SU-DHL-6 (cell line): Measurements from ENCODE around the gene TGFBR3L.
A peak's percentile ranks its signal among the peaks of the same experiment; 100 is the strongest.
"Not testable (repeated sequence)": the region's sequence is repeated elsewhere in the genome, so short reads cannot be mapped to it uniquely, and the experiment has no call there.

Experiments used
- H2AFZ ChIP-seq: fragments of 200-600 bp; sonication (generic); 2 replicates; pipeline ENCODE4 v1.6.1; 2014; ENCODE audit warnings: low read depth, mild to moderate bottlenecking, moderate library complexity, mixed read lengths, antibody characterized with exemption, low read length; ENCODE audit not compliant: severe bottlenecking
- H3F3A ChIP-seq: fragments of 200-600 bp; shearing (Covaris generic); 2 replicates; pipeline ENCODE4 v1.6.0; 2016; ENCODE audit warnings: antibody characterized with exemption, mild to moderate bottlenecking; ENCODE audit not compliant: insufficient read depth
- H3K27ac ChIP-seq: fragments of 200-600 bp; sonication (generic); 2 replicates; pipeline ENCODE4 v1.5.1; 2016; ENCODE audit warnings: low read depth, mild to moderate bottlenecking, low read length, moderate library complexity, mixed read lengths
- H3K27me3 ChIP-seq: fragments of 200-600 bp; sonication (generic), shearing (Covaris generic); 2 replicates; pipeline ENCODE4 v1.6.0; 2014; ENCODE audit warnings: mild to moderate bottlenecking, low read length
- H3K36me3 ChIP-seq: fragments of 200-600 bp; sonication (generic); 2 replicates; pipeline ENCODE4 v1.6.1; 2014; ENCODE audit warnings: mild to moderate bottlenecking, low read length, mixed read lengths
- H3K4me2 ChIP-seq: fragments of 300-600, 200-600 bp; shearing (Covaris generic), sonication (generic); 2 replicates; pipeline ENCODE4 v1.6.0; 2014; ENCODE audit warnings: low read length, low read depth, mild to moderate bottlenecking; ENCODE audit not compliant: poor library complexity, severe bottlenecking
- H3K4me3 ChIP-seq: fragments of 200-600 bp; sonication (generic); 2 replicates; pipeline ENCODE4 v1.5.1; 2014; ENCODE audit warnings: antibody characterized with exemption, low read length, mild to moderate bottlenecking, mixed read lengths; ENCODE audit not compliant: insufficient read depth, poor library complexity, severe bottlenecking
- H3K79me2 ChIP-seq: fragments of 200-600 bp; sonication (generic); 2 replicates; pipeline ENCODE4 v1.6.1; 2014; ENCODE audit warnings: mild to moderate bottlenecking, low read length, moderate library complexity; ENCODE audit not compliant: insufficient read depth
- H3K9ac ChIP-seq: fragments of 200-600 bp; sonication (generic); 2 replicates; pipeline ENCODE4 v1.7.0; 2014; ENCODE audit warnings: mild to moderate bottlenecking, low read length
- H3K9me2 ChIP-seq: fragments of 200-600 bp; sonication (generic); replicated peaks from 2 replicates; pipeline ENCODE4 v1.6.1; 2014; ENCODE audit warnings: low read length; ENCODE audit not compliant: insufficient read depth
- H3K9me3 ChIP-seq: fragments of 200-600 bp; sonication (generic); 2 replicates; pipeline ENCODE4 v1.6.1; 2014; ENCODE audit warnings: low read length, mixed read lengths; ENCODE audit not compliant: insufficient read depth
- H4K20me1 ChIP-seq: fragments of 200-600 bp; sonication (generic); 2 replicates; pipeline ENCODE4 v1.6.1; 2014; ENCODE audit warnings: low read depth, mild to moderate bottlenecking, antibody characterized with exemption, low read length, moderate library complexity, mixed read lengths
- CTCF ChIP-seq: fragments of 200-600 bp; sonication (generic); IDR thresholded peaks from one replicate; pipeline ENCODE4 v1.5.1; 2017; ENCODE audit warnings: antibody characterized with exemption, mild to moderate bottlenecking, low read length, moderate library complexity; ENCODE audit not compliant: insufficient read depth, poor library complexity, severe bottlenecking
- EZH2phosphoT487 ChIP-seq: fragments of 200-600 bp; sonication (generic), shearing (Covaris generic); conservative IDR thresholded peaks from 2 replicates; pipeline ENCODE4 v1.6.1; 2018; ENCODE audit warnings: mild to moderate bottlenecking, antibody characterized with exemption, low read length, moderate library complexity, mixed read lengths

TGFBR3L gene

GRCh38 chr19:7928334-7928706 lies 13.7 kb downstream of the TGFBR3L start:
- H3K36me3 ChIP-seq, result no peaks in the 10 kb centered on the region
- H3K4me2 ChIP-seq, result no peak overlapping the region
- H3K27ac ChIP-seq, result no peak overlapping the region
- TF ChIP-seq CTCF, result no peak
- no peak for TF ChIP-seq EZH2phosphoT487
- H3K27me3 ChIP-seq, result no peaks in the 10 kb centered on the region
- H2AFZ ChIP-seq, result no peak overlapping the region
- no peak overlapping the region for H3K9ac ChIP-seq
- H3K9me3 ChIP-seq, result no peaks in the 10 kb centered on the region
- H3K4me3 ChIP-seq, result no peak overlapping the region
- no peaks in the 10 kb centered on the region for H3K9me2 ChIP-seq
- H4K20me1 ChIP-seq, result no peaks in the 10 kb centered on the region
- H3K79me2 ChIP-seq, result no peaks in the 10 kb centered on the region
- peaks cover 5% of the 10 kb centered on the region; the same call in 1 of the 2 replicates for H3F3A ChIP-seq

GRCh38 chr19:7928741-7929701 lies 14.4 kb downstream of the TGFBR3L start:
- H3F3A ChIP-seq, result peaks cover 5% of the 10 kb centered on the region; the same call in 1 of the 2 replicates
- no peaks in the 10 kb centered on the region for H3K27me3 ChIP-seq
- no peak overlapping the region for H3K4me2 ChIP-seq
- no peak overlapping the region for H2AFZ ChIP-seq
- no peaks in the 10 kb centered on the region for H3K36me3 ChIP-seq
- no peaks in the 10 kb centered on the region for H3K9me2 ChIP-seq
- no peak overlapping the region for H3K27ac ChIP-seq
- H3K79me2 ChIP-seq, result no peaks in the 10 kb centered on the region
- H3K4me3 ChIP-seq, result no peak overlapping the region
- no peak overlapping the region for H3K9ac ChIP-seq
- H4K20me1 ChIP-seq, result no peaks in the 10 kb centered on the region
- TF ChIP-seq EZH2phosphoT487 (no peak), CTCF (peak; percentile 28)
- no peaks in the 10 kb centered on the region for H3K9me3 ChIP-seq

GRCh38 chr19:7930030-7930429 lies 15.4 kb downstream of the TGFBR3L start:
- not testable (repeated sequence) for H3K79me2 ChIP-seq, H2AFZ ChIP-seq, H3K9ac ChIP-seq, H3F3A ChIP-seq, H3K27ac ChIP-seq, H3K27me3 ChIP-seq, H3K4me2 ChIP-seq, H3K36me3 ChIP-seq, H3K4me3 ChIP-seq, H3K9me3 ChIP-seq, H4K20me1 ChIP-seq, H3K9me2 ChIP-seq

- H3K4me3 ChIP-seq, result no peak overlapping the region
- H3K27me3 ChIP-seq, result no peaks in the 10 kb centered on the region
- H3K36me3 ChIP-seq, result no peaks in the 10 kb centered on the region
- H3K79me2 ChIP-seq, result no peaks in the 10 kb centered on the region
- H3K4me2 ChIP-seq, result no peak overlapping the region
- no peak overlapping the region for H2AFZ ChIP-seq
- no peaks in the 10 kb centered on the region for H3K9me3 ChIP-seq
- H3K9me2 ChIP-seq, result no peaks in the 10 kb centered on the region
- no peaks in the 10 kb centered on the region for H4K20me1 ChIP-seq
- H3K27ac ChIP-seq, result no peak overlapping the region
- no peak for TF ChIP-seq CTCF
- no peak for TF ChIP-seq EZH2phosphoT487
- no peak overlapping the region for H3K9ac ChIP-seq
- peaks cover 5% of the 10 kb centered on the region; the same call in 1 of the 2 replicates for H3F3A ChIP-seq
These were observed 16.1 kb downstream of the TGFBR3L start for GRCh38 chr19:7930765-7931164.
